GM19455 (cell line): ENCODE measurements around the gene OR5D14.

Experiments
- ATAC-seq: cut with Tn5 transposase; IDR thresholded peaks from one replicate; pipeline ENCODE4 v1.9.1; 2021; ENCODE audit not compliant: unreplicated experiment

The OR5D14 gene

GRCh38 chr11:55795256-55795655 lies at the start of gene OR5D14:
Gene OR5D14 (plus strand): TSS chr11:55795556. CDS start chr11:55795556, 0 bp downstream.
- ATAC-seq = no peak

GRCh38 chr11:55773138-55773537 lies 22.2 kb upstream of the OR5D14 start, which contains the start of gene OR5D13:
Gene OR5D13 (plus strand): TSS chr11:55773438. CDS start chr11:55773438, 0 bp downstream.
- no peak for ATAC-seq

- no peak for ATAC-seq
These were observed 3.8 kb upstream of the OR5D14 start for GRCh38 chr11:55791606-55792005.

- no peak for ATAC-seq
These were observed 2.0 kb upstream of the OR5D14 start for GRCh38 chr11:55793321-55793720.

- ATAC-seq = no peak
These were observed 10.9 kb downstream of the OR5D14 start for GRCh38 chr11:55806248-55806647.

- no peak for ATAC-seq
These were observed 15.7 kb downstream of the OR5D14 start, which contains the start of gene OR5L1 for GRCh38 chr11:55811067-55811466. Gene OR5L1 (plus strand): TSS chr11:55811367. CDS start chr11:55811467, 100 bp downstream.

- ATAC-seq = no peak
These were observed 24.0 kb downstream of the OR5D14 start, which contains the start of gene OR5D18 for GRCh38 chr11:55819330-55819729. Gene OR5D18 (plus strand): TSS chr11:55819630. CDS start chr11:55819630, 0 bp downstream.

GRCh38 chr11:55826919-55827318 lies 31.6 kb downstream of the OR5D14 start, which contains the start of gene OR5L2:
Gene OR5L2 (plus strand): TSS chr11:55827219. CDS start chr11:55827219, 0 bp downstream.
- ATAC-seq = no peak

- no peak for ATAC-seq
These were observed 43.1 kb downstream of the OR5D14 start, which contains the start of gene OR5D16 for GRCh38 chr11:55838452-55838851. Gene OR5D16 (plus strand): TSS chr11:55838752. CDS start chr11:55838752, 0 bp downstream.
